Measurements from ENCODE around the gene NFYA. TPM values are rescaled to one million over a fixed set of nuclear protein-coding genes. Genes with fewer than 3 reads are reported as not detected.

The NFYA gene
- total RNA-seq, 1 donor from 2014 or later: 47.9 TPM

DNA sequence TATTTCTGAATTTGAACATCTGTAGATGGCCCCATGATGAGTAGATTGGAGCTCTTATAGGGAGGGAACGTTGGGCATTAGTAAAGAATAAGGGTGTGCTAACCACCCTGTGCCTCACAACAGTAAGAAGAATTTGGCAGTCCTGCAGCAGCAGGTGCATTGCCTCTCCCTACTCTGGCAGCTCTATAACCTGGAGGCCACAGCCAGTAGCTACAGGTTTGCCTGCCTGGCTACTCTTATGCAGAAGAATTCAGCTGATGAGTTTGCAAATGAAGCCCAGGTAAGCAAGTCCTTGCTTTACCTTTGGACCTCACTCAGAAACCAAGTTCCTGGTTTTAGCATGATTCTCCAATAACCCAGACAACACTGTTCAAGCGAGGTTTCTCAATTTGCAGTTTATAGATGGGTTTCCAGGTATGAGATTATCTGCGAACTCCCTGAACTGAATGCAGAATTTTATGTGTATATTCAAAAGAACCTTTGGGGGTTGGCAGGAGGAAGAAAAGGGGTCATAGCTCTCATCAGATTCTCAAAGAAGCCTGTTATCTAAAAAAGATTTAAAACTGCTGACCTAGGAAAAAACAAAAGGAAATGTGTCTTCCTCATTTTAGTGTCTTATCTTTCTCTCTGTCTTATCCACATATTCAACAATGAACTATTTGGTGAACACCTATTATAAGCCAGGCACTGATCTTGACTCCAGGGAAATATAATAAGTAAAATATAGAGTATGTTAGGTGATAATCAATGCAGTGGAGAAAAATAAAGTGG is 62.5 kb downstream of the NFYA start:
- H3K4me1 Mint-ChIP-seq: no peaks in the 10 kb centered on the region
- no peaks in the 10 kb centered on the region for H3K79me2 ChIP-seq (ENCODE audit: low read depth)
- H3K27me3 ChIP-seq: no peaks in the 10 kb centered on the region
- no peaks in the 10 kb centered on the region for H3K9me3 Mint-ChIP-seq
- no peak overlapping the region for H3K4me3 ChIP-seq
- H3K27me3 Mint-ChIP-seq (ENCODE audit: insufficient read depth, low read depth): peaks cover 3% of the 10 kb centered on the region
- H3K4me3 Mint-ChIP-seq: no peak overlapping the region
- no peak overlapping the region for H3K27ac ChIP-seq
- TF ChIP-seq EZH2phosphoT487 (IDR thresholded peaks at IDR 0.05): no peak
- TF ChIP-seq EZH2 (IDR thresholded peaks at IDR 0.05): no peak
- no peak for TF ChIP-seq CTCF (IDR thresholded peaks at IDR 0.05)
- H3K27ac Mint-ChIP-seq: no peak overlapping the region
- no peak overlapping the region for H3K9ac ChIP-seq
- no peaks in the 10 kb centered on the region for H3K36me3 ChIP-seq
- no peak overlapping the region for H2AFZ ChIP-seq (replicated peaks)
- no peaks in the 10 kb centered on the region for H3K9me3 ChIP-seq (ENCODE audit: low read depth)
- H4K20me1 ChIP-seq (ENCODE audit: low read depth): no peaks in the 10 kb centered on the region
- DNase-seq (ENCODE audit: low spot score): no peak
- no peak overlapping the region for H3K4me2 ChIP-seq
- H3K36me3 Mint-ChIP-seq: no peaks in the 10 kb centered on the region
- H3K4me1 ChIP-seq: peaks cover 10% of the 10 kb centered on the region
- peaks cover 10% of the 10 kb centered on the region for H3F3A ChIP-seq (ENCODE audit: low read depth)

DNA sequence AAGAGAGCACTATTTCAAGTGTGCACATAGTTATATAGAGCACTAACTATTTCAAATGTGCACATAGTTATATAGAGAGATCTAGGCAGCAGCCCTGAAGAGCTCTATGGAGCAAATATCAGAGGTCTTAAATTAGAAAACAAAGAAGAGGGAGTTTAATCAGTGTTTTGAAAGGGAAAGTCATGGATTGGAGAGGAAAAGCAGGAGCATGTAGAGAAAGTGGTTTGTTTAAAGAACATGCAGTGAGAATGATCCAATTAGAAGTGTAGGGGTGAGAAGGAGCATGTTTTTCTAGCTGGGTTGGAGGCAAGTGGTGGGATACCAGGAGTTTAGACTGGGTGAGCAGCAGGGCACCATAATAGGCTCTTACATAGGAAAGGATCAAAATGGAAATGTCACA is 64.1 kb downstream of the NFYA start:
- Histone ChIP-seq H3K79me2 (ENCODE audit: low read depth) (no peaks in the 10 kb centered on the region), H3K4me3 (no peak overlapping the region), H3K9me3 (ENCODE audit: low read depth) (no peaks in the 10 kb centered on the region), H3K4me2 (no peak overlapping the region), H3K27ac (no peak overlapping the region), H4K20me1 (ENCODE audit: low read depth) (no peaks in the 10 kb centered on the region), H3F3A (ENCODE audit: low read depth) (peaks cover 10% of the 10 kb centered on the region), H3K27me3 (no peaks in the 10 kb centered on the region), H3K9ac (no peak overlapping the region), H3K4me1 (peaks cover 15% of the 10 kb centered on the region), H2AFZ (replicated peaks) (no peak overlapping the region), H3K36me3 (no peaks in the 10 kb centered on the region)
- H3K4me3 Mint-ChIP-seq: no peak overlapping the region
- H3K36me3 Mint-ChIP-seq: no peaks in the 10 kb centered on the region
- no peak for DNase-seq (ENCODE audit: low spot score)
- TF ChIP-seq CTCF (IDR thresholded peaks at IDR 0.05): no peak
- TF ChIP-seq EZH2 (IDR thresholded peaks at IDR 0.05): no peak
- TF ChIP-seq EZH2phosphoT487 (IDR thresholded peaks at IDR 0.05): no peak
- H3K9me3 Mint-ChIP-seq: no peaks in the 10 kb centered on the region
- no peaks in the 10 kb centered on the region for H3K27me3 Mint-ChIP-seq (ENCODE audit: insufficient read depth, low read depth)
- H3K4me1 Mint-ChIP-seq: no peaks in the 10 kb centered on the region
- H3K27ac Mint-ChIP-seq: no peak overlapping the region

DNA sequence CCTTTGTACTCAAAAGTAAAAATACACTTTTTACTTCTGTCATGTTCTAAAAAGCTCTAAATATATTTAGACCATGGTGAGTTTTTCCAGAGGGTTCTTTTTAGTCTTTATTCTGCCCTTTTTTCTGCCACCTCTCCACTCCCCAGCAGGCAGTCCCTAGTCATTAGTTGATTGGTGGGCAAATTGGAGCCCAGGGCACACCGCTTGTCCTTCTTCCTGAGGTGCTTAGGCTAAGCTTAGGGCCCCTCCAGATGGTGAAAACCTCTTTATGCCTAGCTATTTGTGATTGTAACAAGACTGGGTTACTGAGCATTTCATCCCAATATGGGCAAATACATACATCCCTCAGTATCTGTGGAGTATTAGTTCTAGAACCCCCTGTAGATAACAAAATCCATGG is 75.1 kb downstream of the NFYA start:
- no peak overlapping the region for H2AFZ ChIP-seq (replicated peaks)
- H4K20me1 ChIP-seq (ENCODE audit: low read depth): no peaks in the 10 kb centered on the region
- TF ChIP-seq EZH2phosphoT487 (IDR thresholded peaks at IDR 0.05) (no peak), EZH2 (IDR thresholded peaks at IDR 0.05) (no peak), CTCF (IDR thresholded peaks at IDR 0.05) (no peak)
- no peaks in the 10 kb centered on the region for H3K27me3 ChIP-seq
- Mint-ChIP-seq H3K9me3 (no peaks in the 10 kb centered on the region), H3K36me3 (no peaks in the 10 kb centered on the region), H3K27ac (no peak overlapping the region), H3K4me1 (no peaks in the 10 kb centered on the region), H3K4me3 (no peak overlapping the region), H3K27me3 (ENCODE audit: insufficient read depth, low read depth) (peaks cover 2% of the 10 kb centered on the region)
- no peak overlapping the region for H3K4me2 ChIP-seq
- no peak overlapping the region for H3K9ac ChIP-seq
- H3K4me1 ChIP-seq: no peaks in the 10 kb centered on the region
- no peak for DNase-seq (ENCODE audit: low spot score)
- H3K4me3 ChIP-seq: no peak overlapping the region
- no peak overlapping the region for H3K27ac ChIP-seq
- H3K79me2 ChIP-seq (ENCODE audit: low read depth): no peaks in the 10 kb centered on the region
- no peaks in the 10 kb centered on the region for H3K9me3 ChIP-seq (ENCODE audit: low read depth)
- no peaks in the 10 kb centered on the region for H3F3A ChIP-seq (ENCODE audit: low read depth)
- H3K36me3 ChIP-seq: no peaks in the 10 kb centered on the region

Other genes with a start within 250 kb of the NFYA start
- gene UNC5CL, start 33.8 kb upstream of the NFYA start, total RNA-seq (ENCODE audit: low replicate concordance): 2.2 and 5.0 TPM in 2 replicates
- not detected in 2 replicates for gene TSPO2, start 30.5 kb upstream of the NFYA start, total RNA-seq (ENCODE audit: low replicate concordance)
- 0.46 TPM in 1 of 2 replicates, not detected in the other for gene APOBEC2, start 19.8 kb upstream of the NFYA start, total RNA-seq (ENCODE audit: low replicate concordance)
- 41.9 and 67.9 TPM in 2 replicates for gene OARD1, start 618 bp upstream of the NFYA start, total RNA-seq (ENCODE audit: low replicate concordance)
- not detected in 2 replicates for gene TREML1, start 81.4 kb downstream of the NFYA start, total RNA-seq (ENCODE audit: low replicate concordance)
- not detected in 2 replicates for gene TREM2, start 90.1 kb downstream of the NFYA start, total RNA-seq (ENCODE audit: low replicate concordance)
- not detected in 2 replicates for gene TREML2, start 128.2 kb downstream of the NFYA start, total RNA-seq (ENCODE audit: low replicate concordance)
- not detected in 2 replicates for gene TREML4, start 155.4 kb downstream of the NFYA start, total RNA-seq (ENCODE audit: low replicate concordance)
- not detected in 2 replicates for gene TREM1, start 213.7 kb downstream of the NFYA start, total RNA-seq (ENCODE audit: low replicate concordance)